Skeletal muscle tissue (tissue), 4 donors: Measurements from ENCODE around the gene MT1F. TPM values are rescaled to one million over a fixed set of nuclear protein-coding genes. Genes with fewer than 3 reads are reported as not detected.
A peak's percentile ranks its signal among the peaks of the same experiment; 100 is the strongest.

ENCODE experiments used
- H3K27ac ChIP-seq: one replicate; pipeline ENCODE4 v1.7.0; 2013; ENCODE audit warnings: mild to moderate bottlenecking, low read depth, low read length, inconsistent platforms
- H3K27me3 ChIP-seq, 3 donors: one replicate each; pipeline ENCODE4 v1.7.0; 2013; ENCODE audit warnings: low read length in 3 of 3; ENCODE audit not compliant: control insufficient read depth in 3 of 3, insufficient read depth in 3 of 3
- H3K36me3 ChIP-seq, 3 donors: one replicate each; pipeline ENCODE4 v1.7.0; 2013; ENCODE audit warnings: low read length in 3 of 3; ENCODE audit not compliant: control insufficient read depth in 3 of 3, insufficient read depth in 3 of 3
- H3K4me1 ChIP-seq, 3 donors: one replicate each; pipeline ENCODE4 v1.7.0; 2013; ENCODE audit warnings: low read length in 3 of 3, mild to moderate bottlenecking in 3 of 3; ENCODE audit not compliant: control insufficient read depth in 3 of 3, insufficient read depth in 3 of 3
- H3K4me3 ChIP-seq, 3 donors: one replicate each; pipeline ENCODE4 v1.7.0; 2013; ENCODE audit warnings: low read length in 3 of 3
- H3K9ac ChIP-seq, 3 donors: one replicate each; pipeline ENCODE4 v1.7.0; 2013; ENCODE audit warnings: low read length in 3 of 3, mild to moderate bottlenecking in 3 of 3, moderate library complexity in 2 of 3, low read depth in 1 of 3
- H3K9me3 ChIP-seq, 3 donors: one replicate each; pipeline ENCODE4 v1.7.0; 2013; ENCODE audit warnings: low read length in 3 of 3; ENCODE audit not compliant: control insufficient read depth in 3 of 3
- total RNA-seq: library from RNA; depleted of rRNA; stranded (reverse); fragments of >200 nt; gene quantifications from one replicate; pipeline ENCODE4 v1.2.3, GENCODE V29; 2014
- donor health status: Osteomylitis.

Gene MT1F
- total RNA-seq, 1 donor from 2014 or later, result not detected

DNA sequence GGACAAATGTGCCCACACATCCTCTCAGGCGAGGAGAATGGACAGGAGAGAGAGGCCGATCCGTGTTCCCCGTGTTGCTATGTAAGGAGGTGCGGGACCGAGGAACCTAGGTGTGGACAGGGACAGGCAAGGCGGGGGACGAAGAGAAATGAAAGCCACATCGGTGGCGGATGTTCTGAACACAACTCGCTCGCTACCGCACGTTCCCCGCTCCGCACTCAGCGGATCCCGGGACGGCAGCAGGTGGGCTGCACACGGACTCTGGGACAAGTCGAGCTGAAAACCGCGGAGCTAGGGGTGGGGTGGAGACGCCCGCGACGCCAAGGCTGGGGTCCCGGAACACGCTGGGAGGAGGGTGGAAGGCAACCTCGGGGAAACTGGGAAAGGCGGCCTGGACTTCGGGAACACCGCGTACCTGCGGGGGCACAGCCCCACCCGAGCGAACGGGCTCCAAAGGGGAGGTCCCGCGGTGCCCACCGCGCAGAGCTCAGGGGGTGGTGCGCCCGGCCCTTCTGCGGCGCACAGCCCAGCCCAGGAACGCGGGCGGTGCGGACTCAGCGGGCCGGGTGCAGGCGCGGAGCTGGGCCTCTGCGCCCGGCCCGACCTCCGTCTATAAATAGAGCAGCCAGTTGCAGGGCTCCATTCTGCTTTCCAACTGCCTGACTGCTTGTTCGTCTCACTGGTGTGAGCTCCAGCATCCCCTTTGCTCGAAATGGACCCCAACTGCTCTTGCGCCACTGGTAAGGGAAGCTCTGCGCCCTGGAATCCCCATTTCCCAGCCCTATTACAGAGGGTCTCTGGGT, 32.4 kb upstream of the MT1F start, which contains the start of gene MT1E:
TSS of gene MT1E (plus strand) at position 642 of the 803 bp plus-strand sequence. CDS start at position 713, 71 bp downstream.
- Histone ChIP-seq H3K27me3 (no peaks in the 10 kb centered on the region), H3K36me3 (no peaks in the 10 kb centered on the region), H3K27ac (peak within 1 kb of the TSS; percentile 90), H3K9me3 (no peaks in the 10 kb centered on the region), H3K4me3 (peak within 1 kb of the TSS; percentile 88 to 95 (median 90)), H3K4me1 (peaks cover 27 to 41% (median 38%) of the 10 kb centered on the region in 3 donors), H3K9ac (peak within 1 kb of the TSS; percentile 88 to 98 (median 97))

DNA sequence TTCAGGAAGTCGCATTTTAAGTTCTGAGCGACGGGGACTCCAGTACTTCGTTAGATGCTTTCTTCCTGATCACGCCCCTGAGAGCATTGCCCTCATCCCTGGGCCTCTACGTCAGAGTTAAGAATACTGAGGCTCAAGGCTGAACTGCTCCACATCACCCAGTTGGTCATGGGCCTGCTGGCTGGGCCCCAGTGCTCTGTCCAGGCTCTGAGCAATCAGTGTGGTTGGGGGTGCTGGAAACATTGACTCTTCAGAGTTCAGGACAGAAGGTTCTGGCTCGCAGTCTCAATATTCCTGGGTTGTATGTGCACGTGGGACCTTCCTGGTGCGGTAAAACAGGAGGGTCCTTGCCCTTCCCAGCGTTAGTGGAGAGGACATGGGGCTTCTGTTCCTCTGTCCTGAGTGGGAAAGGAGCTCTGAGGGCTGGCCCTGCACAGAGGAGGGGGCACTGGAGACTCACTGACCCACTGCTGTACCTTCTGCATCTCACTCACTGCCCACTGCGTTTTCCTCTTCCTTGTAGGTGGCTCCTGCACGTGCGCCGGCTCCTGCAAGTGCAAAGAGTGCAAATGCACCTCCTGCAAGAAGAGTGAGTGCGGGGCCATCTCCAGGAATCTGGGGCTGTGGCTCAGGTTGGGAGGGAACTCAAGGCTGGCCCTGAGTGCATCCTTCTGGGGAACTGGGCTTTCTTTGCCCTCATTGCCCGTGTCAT, 31.7 kb upstream of the MT1F start:
- Histone ChIP-seq H3K27me3 (no peaks in the 10 kb centered on the region), H3K27ac (peak overlapping the region; percentile 90), H3K4me3 (peak overlapping the region; percentile 88 to 95 (median 90)), H3K36me3 (no peaks in the 10 kb centered on the region), H3K9me3 (no peaks in the 10 kb centered on the region), H3K4me1 (peaks cover 27 to 42% (median 38%) of the 10 kb centered on the region in 3 donors), H3K9ac (peak overlapping the region; percentile 88 to 98 (median 97))

DNA sequence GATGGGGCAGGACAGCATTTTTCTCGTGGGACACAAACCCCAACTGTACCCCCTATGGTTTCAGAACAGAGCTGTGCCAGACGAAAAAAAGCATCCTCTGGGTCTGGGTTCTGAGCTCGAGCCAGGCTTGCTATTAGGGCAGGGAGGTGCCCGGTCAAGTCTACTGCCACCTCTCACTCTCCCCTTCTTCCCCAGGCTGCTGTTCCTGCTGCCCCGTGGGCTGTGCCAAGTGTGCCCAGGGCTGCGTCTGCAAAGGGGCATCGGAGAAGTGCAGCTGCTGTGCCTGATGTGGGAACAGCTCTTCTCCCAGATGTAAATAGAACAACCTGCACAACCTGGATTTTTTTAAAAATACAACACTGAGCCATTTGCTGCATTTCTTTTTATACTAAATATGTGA, 31.1 kb upstream of the MT1F start:
- H3K27ac ChIP-seq, result peak overlapping the region; percentile 90
- H3K9ac ChIP-seq, result peak overlapping the region; percentile 88 to 98 (median 97)
- H3K4me1 ChIP-seq, result peaks cover 30 to 42% (median 39%) of the 10 kb centered on the region in 3 donors
- peak overlapping the region; percentile 88 to 95 (median 90) for H3K4me3 ChIP-seq
- H3K9me3 ChIP-seq, result no peaks in the 10 kb centered on the region
- H3K27me3 ChIP-seq, result no peaks in the 10 kb centered on the region
- H3K36me3 ChIP-seq, result no peaks in the 10 kb centered on the region

DNA sequence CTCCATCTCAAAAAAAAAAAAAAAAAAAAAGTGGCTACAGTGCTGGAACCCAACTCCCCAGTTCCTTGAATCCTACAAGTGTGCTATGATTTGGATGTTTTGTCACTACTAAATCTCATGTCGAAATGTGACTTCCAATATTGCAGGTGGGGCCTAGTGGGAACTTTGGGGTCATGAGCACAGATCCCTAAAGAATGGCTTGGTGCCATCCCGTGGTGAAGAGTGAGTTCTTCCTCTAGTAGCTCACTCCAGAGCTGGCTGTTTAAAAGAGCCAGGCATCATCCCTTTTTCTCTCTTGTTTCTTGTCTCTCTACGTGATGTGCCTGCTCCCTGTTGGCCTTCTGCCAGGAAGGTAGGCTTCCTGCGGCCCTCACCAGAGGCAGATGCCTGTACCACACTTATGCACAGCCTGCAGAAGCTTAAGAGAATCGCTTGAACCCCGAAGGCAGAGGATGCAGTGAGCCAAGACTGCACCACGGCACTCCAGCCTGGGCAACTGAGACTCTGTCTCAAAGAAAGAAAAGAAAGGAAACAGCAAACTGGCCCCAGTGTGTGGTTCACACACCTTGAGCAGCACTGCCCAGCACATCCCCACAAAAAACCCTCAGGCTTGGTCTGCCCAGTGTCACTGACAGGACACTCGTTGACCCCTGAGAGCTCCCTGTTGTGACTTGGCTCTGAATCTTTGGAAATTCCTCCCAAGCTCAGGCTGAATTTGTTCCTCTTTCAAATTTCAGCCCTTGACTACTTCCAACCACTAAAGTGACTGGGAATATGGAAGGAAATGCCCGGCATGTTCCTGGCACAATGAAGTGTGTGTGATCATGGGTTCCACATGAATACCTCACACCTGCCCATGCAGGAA, 29.0 kb upstream of the MT1F start:
- Histone ChIP-seq H3K36me3 (no peaks in the 10 kb centered on the region), H3K27ac (peak overlapping the region; percentile 52), H3K4me3 (no peak overlapping the region), H3K9me3 (no peaks in the 10 kb centered on the region), H3K4me1 (peaks cover 32 to 50% (median 49%) of the 10 kb centered on the region in 3 donors), H3K27me3 (peaks cover 0 to 7% (median 3%) of the 10 kb centered on the region in 3 donors), H3K9ac (peak overlapping the region in 1 of 3 donors; percentile 40)

DNA sequence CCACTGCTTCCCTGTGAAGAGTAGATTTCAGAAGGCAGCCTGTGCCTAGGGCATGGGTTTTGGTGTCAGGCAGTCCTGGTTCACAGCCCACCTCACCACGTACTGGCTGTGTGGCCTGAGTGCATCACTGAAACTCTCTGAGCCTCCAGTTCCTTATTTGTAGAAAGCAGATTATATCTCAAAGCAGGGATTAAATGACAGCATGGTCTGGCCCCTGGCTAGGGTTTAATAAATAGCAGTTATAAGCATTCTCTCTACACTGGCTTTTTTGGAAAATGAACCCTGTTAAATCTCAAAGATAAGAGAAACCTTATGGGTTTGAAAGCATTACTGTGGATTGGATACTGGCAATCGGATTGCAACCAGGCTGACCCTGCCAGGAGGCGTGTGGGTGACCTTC, 28.2 kb upstream of the MT1F start:
- Histone ChIP-seq H3K4me1 (peaks cover 32 to 50% (median 49%) of the 10 kb centered on the region in 3 donors), H3K27ac (peak overlapping the region; percentile 52), H3K36me3 (no peaks in the 10 kb centered on the region), H3K4me3 (no peak overlapping the region), H3K9me3 (no peaks in the 10 kb centered on the region), H3K27me3 (peaks cover 0 to 7% (median 3%) of the 10 kb centered on the region in 3 donors), H3K9ac (peak overlapping the region in 2 of 3 donors; percentile 26 to 30)

DNA sequence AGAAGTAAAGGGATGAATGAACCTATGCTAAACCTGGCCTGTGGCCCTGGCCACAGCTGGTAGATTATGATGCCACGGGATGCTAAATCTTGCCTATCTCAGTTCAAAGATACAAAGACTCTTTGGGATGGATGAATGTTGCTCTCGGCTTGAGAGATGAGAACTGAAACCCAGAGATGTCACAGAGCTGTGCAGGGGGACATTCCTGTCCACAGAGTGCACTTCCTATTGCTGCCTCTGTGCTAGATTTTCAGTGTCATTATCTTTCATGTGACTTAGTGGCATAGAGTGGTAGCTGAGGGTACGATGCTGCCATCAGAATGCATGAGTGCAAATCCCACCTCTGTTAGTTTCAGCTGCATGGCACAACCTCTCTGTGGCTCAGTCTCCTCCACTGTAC, 27.6 kb upstream of the MT1F start:
- no peak overlapping the region for H3K4me3 ChIP-seq
- H3K9ac ChIP-seq, result no peak overlapping the region
- peaks cover 32 to 45% (median 44%) of the 10 kb centered on the region in 3 donors for H3K4me1 ChIP-seq
- H3K36me3 ChIP-seq, result no peaks in the 10 kb centered on the region
- H3K27me3 ChIP-seq, result peaks cover 2 to 8% (median 7%) of the 10 kb centered on the region in 3 donors
- H3K9me3 ChIP-seq, result no peaks in the 10 kb centered on the region
- no peak overlapping the region for H3K27ac ChIP-seq

DNA sequence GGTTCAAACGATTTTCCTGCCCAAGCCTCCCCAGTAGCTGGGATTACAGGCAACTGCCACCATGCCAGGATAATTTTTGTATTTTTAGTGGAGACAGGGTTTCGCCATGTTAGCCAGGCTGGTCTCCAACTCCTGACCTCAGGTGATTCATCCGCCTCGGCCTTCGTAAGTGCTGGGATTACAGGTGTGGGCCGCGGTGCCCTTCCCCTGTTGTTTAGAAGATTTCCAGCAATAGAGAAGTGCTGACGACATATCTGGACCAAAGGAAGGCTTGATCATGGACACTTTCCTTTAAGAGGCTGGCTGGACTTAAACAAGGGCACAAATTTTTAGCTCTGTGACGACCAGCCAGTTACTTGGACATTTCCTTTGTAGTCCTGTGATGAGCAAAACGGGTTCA, 26.6 kb upstream of the MT1F start:
- H3K9ac ChIP-seq, result no peak overlapping the region

DNA sequence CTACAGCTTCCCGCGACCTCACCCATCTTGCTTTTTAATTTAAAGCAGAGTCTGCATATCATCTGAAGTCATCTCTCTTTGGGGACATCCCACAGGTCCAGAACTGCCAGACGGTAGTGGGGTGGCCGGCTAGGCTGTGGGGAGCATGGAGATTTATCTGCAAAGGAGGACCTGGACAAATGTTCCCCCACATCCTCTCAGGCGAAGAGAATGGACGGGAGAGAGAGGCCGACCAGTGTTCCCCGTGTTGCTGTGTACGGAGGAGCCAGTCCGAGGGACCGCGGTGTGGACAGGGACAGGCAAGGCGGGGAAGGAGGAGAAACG, 26.0 kb upstream of the MT1F start:
- peak overlapping the region; percentile 54 to 69 (median 67) for H3K4me3 ChIP-seq
- H3K27me3 ChIP-seq, result peaks cover 7 to 17% (median 13%) of the 10 kb centered on the region in 3 donors
- H3K4me1 ChIP-seq, result peaks cover 23 to 34% (median 30%) of the 10 kb centered on the region in 3 donors
- peak overlapping the region; percentile 42 for H3K27ac ChIP-seq
- H3K9ac ChIP-seq, result peak overlapping the region; percentile 54 to 77 (median 67)
- no peaks in the 10 kb centered on the region for H3K36me3 ChIP-seq
- H3K9me3 ChIP-seq, result no peaks in the 10 kb centered on the region

More for the DNA sequence above, 26.6 kb upstream of the MT1F start:
- H3K4me1 ChIP-seq, result peaks cover 26 to 39% (median 36%) of the 10 kb centered on the region in 3 donors
- H3K4me3 ChIP-seq, result no peak overlapping the region
- no peaks in the 10 kb centered on the region for H3K36me3 ChIP-seq
- H3K9me3 ChIP-seq, result no peaks in the 10 kb centered on the region
- H3K27ac ChIP-seq, result peak overlapping the region; percentile 42
- peaks cover 7 to 17% (median 8%) of the 10 kb centered on the region in 3 donors for H3K27me3 ChIP-seq

DNA sequence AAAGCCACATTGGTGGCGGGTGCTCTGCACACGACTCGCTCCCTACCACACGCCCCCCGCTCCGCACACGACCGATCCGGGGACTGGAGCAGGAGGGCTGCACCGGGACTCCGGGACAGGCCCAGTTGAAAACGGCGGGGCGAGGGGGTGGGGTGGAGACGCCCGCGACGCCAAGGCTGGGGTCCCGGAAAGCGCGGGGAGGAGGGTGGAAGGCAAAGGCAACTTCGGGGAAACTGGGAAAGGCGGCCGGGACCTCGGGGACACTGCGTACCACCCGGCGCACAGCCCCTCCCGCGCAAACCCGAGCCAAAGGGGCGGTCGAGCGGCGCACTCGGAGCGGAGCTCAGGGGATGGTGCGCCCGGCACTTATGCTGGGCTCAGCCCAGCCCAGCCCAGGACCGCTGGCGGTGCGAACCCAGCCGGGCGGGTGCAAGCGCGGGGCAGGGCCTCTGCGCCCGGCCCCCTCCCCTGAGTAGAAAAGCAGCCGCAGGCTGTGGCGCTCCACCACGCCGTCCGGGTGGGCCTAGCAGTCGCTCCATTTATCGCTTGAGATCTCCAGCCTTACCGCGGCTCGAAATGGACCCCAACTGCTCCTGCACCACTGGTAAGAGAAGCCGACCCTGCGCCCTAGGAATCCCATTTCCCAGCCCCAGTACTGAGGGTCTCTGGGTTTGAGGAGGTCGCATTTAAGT, 25.5 kb upstream of the MT1F start, which contains the start of gene MT1M:
TSS of gene MT1M (plus strand) at position 504 of the 692 bp plus-strand sequence. CDS start at position 577, 73 bp downstream.
- Histone ChIP-seq H3K9me3 (no peaks in the 10 kb centered on the region), H3K27me3 (peaks cover 7 to 17% (median 13%) of the 10 kb centered on the region in 3 donors), H3K4me1 (peaks cover 18 to 29% (median 26%) of the 10 kb centered on the region in 3 donors), H3K36me3 (no peaks in the 10 kb centered on the region), H3K9ac (peak within 1 kb of the TSS; percentile 54 to 77 (median 67)), H3K4me3 (peak within 1 kb of the TSS; percentile 54 to 69 (median 67)), H3K27ac (peak within 1 kb of the TSS; percentile 42)
